H9 (cell line): ENCODE data around the gene IRX5. TPM values are rescaled to one million over a fixed set of nuclear protein-coding genes. Genes with fewer than 3 reads are reported as not detected.

Experiments
- DNase-seq: peaks from one replicate; pipeline ENCODE4 v3.0.0-alpha.2; 2017
- H2AFZ ChIP-seq: one replicate; pipeline ENCODE4 v1.6.1; 2013; ENCODE audit warnings: mild to moderate bottlenecking, low read length, control low read depth, moderate library complexity
- H2AK5ac ChIP-seq: 2 replicates; pipeline ENCODE4 v1.6.1; 2013; ENCODE audit warnings: low read length, control low read depth, mixed read lengths; ENCODE audit not compliant: insufficient read length
- H2BK120ac ChIP-seq: one replicate; pipeline ENCODE4 v1.6.1; 2013; ENCODE audit warnings: low read depth, mild to moderate bottlenecking, low read length, control low read depth, inconsistent platforms; ENCODE audit not compliant: poor library complexity, severe bottlenecking
- H2BK12ac ChIP-seq: 2 replicates; pipeline ENCODE4 v1.6.1; 2013; ENCODE audit warnings: low read length, control low read depth, mixed read lengths, low read depth; ENCODE audit not compliant: insufficient read length
- H2BK15ac ChIP-seq: 2 replicates; pipeline ENCODE4 v1.6.1; 2013; ENCODE audit warnings: low read depth, low read length, control low read depth
- H2BK20ac ChIP-seq: one replicate; pipeline ENCODE4 v1.6.1; 2013; ENCODE audit warnings: low read depth, mild to moderate bottlenecking, low read length, control low read depth, inconsistent platforms; ENCODE audit not compliant: poor library complexity, severe bottlenecking
- H2BK5ac ChIP-seq: 2 replicates; pipeline ENCODE4 v1.6.1; 2013; ENCODE audit warnings: low read length, control low read depth, mixed read lengths; ENCODE audit not compliant: insufficient read length
- H3K14ac ChIP-seq: 2 replicates; pipeline ENCODE4 v1.6.1; 2013; ENCODE audit warnings: low read length, control low read depth; ENCODE audit not compliant: insufficient read depth
- H3K18ac ChIP-seq: 2 replicates; pipeline ENCODE4 v1.6.1; 2013; ENCODE audit warnings: low read depth, mild to moderate bottlenecking, mixed read lengths, low read length, control low read depth; ENCODE audit not compliant: insufficient read length
- H3K23ac ChIP-seq: 2 replicates; pipeline ENCODE4 v1.6.1; 2013; ENCODE audit warnings: low read length, control low read depth, mixed read lengths, low read depth; ENCODE audit not compliant: insufficient read length
- H3K23me2 ChIP-seq: 2 replicates; pipeline ENCODE4 v1.6.1; 2013; ENCODE audit warnings: low read depth, mild to moderate bottlenecking, mixed read lengths, low read length, control low read depth; ENCODE audit not compliant: insufficient read length, poor library complexity, severe bottlenecking
- H3K27ac ChIP-seq: 2 replicates; pipeline ENCODE4 v1.5.1; 2013; ENCODE audit warnings: low read length, control low read depth, mixed read lengths, low read depth; ENCODE audit not compliant: insufficient read length
- H3K27me3 ChIP-seq: 2 replicates; pipeline ENCODE4 v1.6.1; 2013; ENCODE audit warnings: low read length, control low read depth, inconsistent platforms; ENCODE audit not compliant: insufficient read depth
- H3K4ac ChIP-seq: 2 replicates; pipeline ENCODE4 v1.6.1; 2013; ENCODE audit warnings: low read depth, mild to moderate bottlenecking, control low read depth, inconsistent platforms, low read length, moderate library complexity
- H3K4me1 ChIP-seq: 2 replicates; pipeline ENCODE4 v1.6.1; 2013; ENCODE audit warnings: low read length, control low read depth, inconsistent platforms; ENCODE audit not compliant: insufficient read depth
- H3K4me2 ChIP-seq: 2 replicates; pipeline ENCODE4 v1.6.1; 2013; ENCODE audit warnings: low read length, control low read depth, mixed read lengths; ENCODE audit not compliant: insufficient read length, insufficient read depth
- H3K56ac ChIP-seq: 2 replicates; pipeline ENCODE4 v1.6.1; 2013; ENCODE audit warnings: low read depth, mild to moderate bottlenecking, mixed read lengths, low read length, control low read depth; ENCODE audit not compliant: insufficient read length
- H3K79me1 ChIP-seq: 2 replicates; pipeline ENCODE4 v1.6.1; 2013; ENCODE audit warnings: low read depth, mild to moderate bottlenecking, moderate library complexity, low read length, control low read depth, inconsistent platforms; ENCODE audit not compliant: insufficient read depth, poor library complexity, severe bottlenecking
- H3K79me2 ChIP-seq: 2 replicates; pipeline ENCODE4 v1.6.1; 2013; ENCODE audit warnings: low read length, control low read depth, inconsistent platforms; ENCODE audit not compliant: insufficient read depth
- H3K9ac ChIP-seq: 2 replicates; pipeline ENCODE4 v1.6.1; 2013; ENCODE audit warnings: low read length, control low read depth, mixed read lengths; ENCODE audit not compliant: insufficient read length; ENCODE audit errors: extremely low read depth
- H3K9me3 ChIP-seq: one replicate; pipeline ENCODE4 v1.6.1; 2013; ENCODE audit warnings: low read depth, low read length, inconsistent platforms; ENCODE audit not compliant: control insufficient read depth
- H3T11ph ChIP-seq: one replicate; pipeline ENCODE4 v1.6.1; 2013; ENCODE audit warnings: mild to moderate bottlenecking, low read length, control low read depth, inconsistent platforms
- H4K20me1 ChIP-seq: one replicate; pipeline ENCODE4 v1.6.1; 2013; ENCODE audit not compliant: control insufficient read depth, insufficient read length, insufficient read depth
- H4K5ac ChIP-seq: 2 replicates; pipeline ENCODE4 v1.6.1; 2013; ENCODE audit warnings: low read depth, mild to moderate bottlenecking, mixed read lengths, low read length, control low read depth; ENCODE audit not compliant: insufficient read length
- H4K8ac ChIP-seq: replicated peaks from 2 replicates; pipeline ENCODE4 v1.6.1; 2013; ENCODE audit warnings: low read length, control low read depth, mixed read lengths, low read depth; ENCODE audit not compliant: insufficient read length
- H4K91ac ChIP-seq: 2 replicates; pipeline ENCODE4 v1.6.1; 2013; ENCODE audit warnings: low read depth, mild to moderate bottlenecking, moderate library complexity, mixed read lengths, low read length, control low read depth; ENCODE audit not compliant: insufficient read length
- H3K27ac Mint-ChIP-seq, 3 experiments: 2 replicates in 2 of 3; 3 replicates in 1 of 3; pipeline ENCODE4 v1.8.0; 2020 to 2021; ENCODE audit warnings: mixed read lengths in 3 of 3, mild to moderate bottlenecking in 1 of 3, moderate library complexity in 1 of 3
- H3K27me3 Mint-ChIP-seq: 2 replicates; pipeline ENCODE4 v1.8.0; 2021; ENCODE audit warnings: low read depth, mild to moderate bottlenecking, moderate library complexity, mixed read lengths
- H3K36me3 Mint-ChIP-seq, 3 experiments: 2 replicates in 2 of 3; 3 replicates in 1 of 3; pipeline ENCODE4 v1.8.0; 2020 to 2021; ENCODE audit warnings: low read depth in 3 of 3, mixed read lengths in 3 of 3; ENCODE audit not compliant: insufficient read depth in 1 of 3
- H3K4me1 Mint-ChIP-seq, 2 experiments: 2 replicates each; pipeline ENCODE4 v1.8.0; 2020; ENCODE audit warnings: mixed read lengths in 2 of 2
- H3K4me3 Mint-ChIP-seq, 2 experiments: 2 replicates in 1 of 2; 3 replicates in 1 of 2; pipeline ENCODE4 v1.8.0; 2020 to 2021; ENCODE audit warnings: mild to moderate bottlenecking in 2 of 2, mixed read lengths in 2 of 2, moderate library complexity in 1 of 2
- H3K9me3 Mint-ChIP-seq, 2 experiments: 2 replicates in 1 of 2; 3 replicates in 1 of 2; pipeline ENCODE4 v1.8.0; 2020; ENCODE audit warnings: mild to moderate bottlenecking in 2 of 2, mixed read lengths in 2 of 2, moderate library complexity in 1 of 2
- CTCF ChIP-seq: fragments of 200-600 bp; sonication (generic); conservative IDR thresholded peaks from 3 replicates; pipeline ENCODE4 v1.8.0; 2021; ENCODE audit warnings: antibody characterized with exemption, mild to moderate bottlenecking
- WGBS: extraction: QIAGEN DNeasy Blood & Tissue Kit; methylation state at CpG from one replicate; pipeline ENCODE4 v1.1.7; 2013; ENCODE audit warnings: missing lambda C conversion rate, low lambda C conversion rate, mixed read lengths; ENCODE audit not compliant: insufficient read length; ENCODE audit errors: extremely low coverage; 5-methylcytosine and 5-hydroxymethylcytosine counted together
- total RNA-seq: library from RNA; stranded (reverse); gene quantifications from 2 replicates; pipeline ENCODE4 v1.2.1, GENCODE V29; 2021

Gene IRX5
- total RNA-seq, 1 experiment from 2014 or later = 0.59 TPM

DNA sequence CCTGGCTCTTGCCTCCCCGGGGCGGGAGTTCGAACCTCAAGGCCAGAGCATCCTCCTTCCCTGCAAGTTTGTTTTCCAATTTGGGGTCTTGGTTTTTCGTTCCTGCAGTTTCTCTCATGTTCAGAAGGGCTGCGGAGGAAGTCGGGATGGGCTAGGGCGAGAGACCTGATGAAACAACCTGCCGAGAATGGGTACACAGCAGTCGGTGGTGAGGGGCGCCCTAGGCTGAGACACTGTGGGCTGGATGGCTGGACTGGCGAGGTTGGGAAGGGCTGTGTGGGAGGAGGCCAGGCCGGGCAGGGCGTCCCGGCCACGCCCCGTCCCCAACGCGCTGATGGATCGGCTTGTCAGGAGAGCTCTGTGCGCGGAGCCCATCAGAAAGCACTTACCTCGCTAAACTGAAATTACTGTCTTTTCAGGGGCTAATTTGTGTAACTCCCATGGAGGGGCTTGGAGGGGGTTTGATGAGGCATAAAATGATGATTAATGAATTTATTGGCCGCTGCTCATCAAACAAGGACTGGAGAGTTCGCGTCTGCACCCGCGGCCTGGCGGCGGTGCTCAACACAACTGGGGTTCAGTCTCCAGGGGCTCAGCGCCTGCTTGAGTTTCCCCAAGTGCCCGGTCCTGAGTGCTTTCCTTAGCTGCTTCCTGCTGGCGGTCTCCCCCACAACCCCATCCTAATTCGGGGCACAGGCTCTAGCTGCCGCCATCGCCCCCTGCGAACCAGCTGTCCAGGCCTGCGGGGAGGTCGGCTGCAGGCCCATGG, 9.0 kb downstream of the IRX5 start:
- Histone ChIP-seq H3K18ac (no peak overlapping the region), H3K9ac (no peak overlapping the region), H3K4ac (no peak overlapping the region), H3K9me3 (no peaks in the 10 kb centered on the region), H3K4me2 (peak overlapping the region; percentile 17), H3K23ac (no peak overlapping the region), H3K14ac (no peak overlapping the region), H2BK20ac (no peak overlapping the region), H2BK120ac (no peak overlapping the region), H2AFZ (no peak overlapping the region), H2BK5ac (no peak overlapping the region), H3T11ph (no peak overlapping the region), H2BK12ac (no peak overlapping the region), H3K56ac (no peak overlapping the region), H3K4me1 (no peaks in the 10 kb centered on the region), H3K23me2 (peaks cover 30% of the 10 kb centered on the region), H4K91ac (no peak overlapping the region), H2AK5ac (no peak overlapping the region), H3K79me2 (no peaks in the 10 kb centered on the region), H3K79me1 (no peaks in the 10 kb centered on the region), H4K20me1 (no peaks in the 10 kb centered on the region), H3K27ac (no peak overlapping the region), H4K8ac (no peak overlapping the region), H3K27me3 (peaks cover 67% of the 10 kb centered on the region), H4K5ac (no peak overlapping the region), H2BK15ac (no peak overlapping the region)
- no CpG with 5 or more reads among the region's 38 CpGs for WGBS
- H3K27me3 Mint-ChIP-seq = peaks cover 100% of the 10 kb centered on the region
- peak; percentile 66 for DNase-seq
- H3K4me3 Mint-ChIP-seq = peak overlapping the region; percentile 17 to 80; a peak in 4 of 5 replicates
- no peak for TF ChIP-seq CTCF
- peaks cover 35 to 36% of the 10 kb centered on the region in 2 experiments for H3K4me1 Mint-ChIP-seq
- H3K9me3 Mint-ChIP-seq = peaks cover 0 to 3% of the 10 kb centered on the region in 2 experiments; a peak in 2 of 5 replicates
- no peak overlapping the region for H3K27ac Mint-ChIP-seq
- H3K36me3 Mint-ChIP-seq = peaks cover 0 to 2% (median 0%) of the 10 kb centered on the region in 3 experiments; a peak in 1 of 7 replicates
